MM.1S (cell line): ENCODE measurements around the gene ATP10D.

Source experiments
- CTCF ChIP-seq: fragments of 300-600 bp; sonication (generic); IDR thresholded peaks from 2 replicates; pipeline ENCODE4 v1.5.1; 2016; ENCODE audit warnings: antibody characterized with exemption, low read length, mixed read lengths
- EZH2 ChIP-seq: fragments of 300-600 bp; sonication (generic); optimal IDR thresholded peaks from 2 replicates; pipeline ENCODE3; 2017; ENCODE audit warnings: low read depth, mild to moderate bottlenecking, antibody characterized with exemption, low read length, mixed read lengths
- EZH2phosphoT487 ChIP-seq: fragments of 300-600 bp; sonication (generic); IDR thresholded peaks from 2 replicates; pipeline ENCODE4 v1.6.1; 2018; ENCODE audit warnings: antibody characterized with exemption, low read length

GRCh38 chr4:47513461-47513860 lies 28.4 kb downstream of the ATP10D start:
- TF ChIP-seq EZH2: no peak
- TF ChIP-seq CTCF: no peak
- TF ChIP-seq EZH2phosphoT487: no peak
